SW480 (cell line): ENCODE results near the gene HP.

Experiments
- DNase-seq: peaks from one replicate; pipeline ENCODE4 v3.0.0-alpha.2; 2016; ENCODE audit warnings: low spot score

Gene HP

GRCh38 chr16:72085002-72085401 is 30.7 kb downstream of the HP start:
- DNase-seq: no peak

DNA sequence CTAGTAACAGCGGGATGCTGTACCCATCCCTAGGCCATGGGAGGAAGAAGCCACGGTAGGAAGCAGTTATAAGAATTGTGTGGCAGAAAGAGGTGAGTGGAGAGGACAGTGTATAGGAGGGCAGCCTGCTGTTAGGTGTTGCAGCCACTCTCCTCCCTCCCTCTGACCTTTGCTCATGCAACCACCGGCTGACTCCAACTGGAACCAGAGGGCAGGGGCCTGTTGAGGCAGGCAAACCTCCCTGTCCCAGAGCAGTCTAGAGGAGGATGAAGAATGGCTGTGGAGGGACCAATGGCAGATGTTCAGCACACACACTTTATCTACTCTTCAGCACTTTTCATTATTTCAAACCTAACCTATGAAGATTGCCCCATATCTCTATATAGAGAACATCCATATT is 36.9 kb downstream of the HP start:
- DNase-seq: no peak

- DNase-seq: peak; percentile 15
Observed at GRCh38 chr16:72092832-72093447, 38.6 kb downstream of the HP start.

- DNase-seq: peak; percentile 98
Observed at GRCh38 chr16:72093448-72094265, 39.4 kb downstream of the HP start, which contains the start of the genes DHX38 and TXNL4B. DHX38 (plus strand) TSS chr16:72093847; CDS start chr16:72096158, 2,311 bp downstream. TXNL4B (minus strand) TSS chr16:72093620; CDS start chr16:72090749, 2,871 bp downstream.

GRCh38 chr16:72094266-72094610 is 39.9 kb downstream of the HP start:
- no peak for DNase-seq

GRCh38 chr16:72098936-72099335 is 44.6 kb downstream of the HP start:
- no peak for DNase-seq

DNA sequence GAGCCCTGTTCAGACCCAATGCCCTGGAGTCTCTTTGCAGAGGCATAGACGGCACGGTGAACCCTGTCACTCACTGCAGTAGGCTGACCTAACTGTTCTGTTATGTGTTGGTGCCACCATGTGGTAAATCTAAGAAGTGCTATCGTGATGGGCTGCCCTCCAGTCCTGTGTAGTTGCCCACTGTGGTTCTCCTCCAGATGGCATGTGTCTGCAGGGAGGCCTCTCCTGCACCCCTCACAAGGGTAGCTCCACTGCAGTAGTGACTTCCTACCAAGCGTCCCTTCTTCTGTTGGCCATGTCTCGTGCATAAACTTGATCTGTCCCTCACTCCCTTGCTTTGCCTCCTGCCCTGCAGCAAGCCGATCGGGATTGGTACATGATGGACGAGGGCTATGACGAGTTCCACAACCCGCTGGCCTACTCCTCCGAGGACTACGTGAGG is 45.1 kb downstream of the HP start:
- DNase-seq: peak; percentile 31

DNA sequence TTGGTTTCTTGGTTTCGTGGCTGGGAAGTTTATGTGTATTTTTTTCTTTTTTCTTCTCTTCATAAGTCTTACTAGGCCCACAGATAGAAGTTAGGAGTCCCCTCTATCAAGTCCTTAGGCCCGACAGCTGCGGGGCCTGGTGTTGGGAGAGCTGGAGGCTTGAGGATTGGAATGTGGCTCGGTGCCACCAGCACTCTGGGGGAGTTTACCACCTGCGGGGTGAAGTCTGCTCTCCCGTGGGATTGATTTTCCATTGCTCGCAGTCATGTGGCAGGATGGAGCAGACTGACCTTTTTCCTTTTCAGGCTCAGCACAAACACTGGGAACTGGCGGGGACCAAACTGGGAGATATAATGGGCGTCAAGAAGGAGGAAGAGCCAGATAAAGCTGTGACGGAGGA is 46.9 kb downstream of the HP start:
- DNase-seq: no peak

GRCh38 chr16:72104905-72105304 is 50.6 kb downstream of the HP start:
- DNase-seq: no peak

DNA sequence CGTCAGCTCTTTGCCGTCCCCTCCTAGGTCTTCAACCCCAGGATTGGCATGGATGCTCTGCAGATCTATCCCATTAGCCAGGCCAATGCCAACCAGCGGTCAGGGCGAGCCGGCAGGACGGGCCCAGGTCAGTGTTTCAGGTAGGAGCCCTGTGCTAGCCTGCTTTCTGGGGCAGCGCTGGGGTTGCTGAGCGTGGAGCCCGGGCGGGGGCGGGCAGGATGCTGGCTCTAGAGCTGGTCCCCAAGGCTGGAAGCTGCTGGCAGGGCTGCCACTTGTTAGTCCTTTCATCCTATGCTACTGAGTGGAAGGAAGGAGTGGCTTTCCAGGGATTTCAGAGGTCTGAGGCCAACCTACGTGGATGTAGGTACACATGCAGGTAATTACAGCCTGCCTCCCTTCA is 51.7 kb downstream of the HP start:
- no peak for DNase-seq

GRCh38 chr16:72107371-72107770 is 53.1 kb downstream of the HP start:
- no peak for DNase-seq

GRCh38 chr16:72108353-72109102 is 54.2 kb downstream of the HP start:
- DNase-seq: no peak

DNA sequence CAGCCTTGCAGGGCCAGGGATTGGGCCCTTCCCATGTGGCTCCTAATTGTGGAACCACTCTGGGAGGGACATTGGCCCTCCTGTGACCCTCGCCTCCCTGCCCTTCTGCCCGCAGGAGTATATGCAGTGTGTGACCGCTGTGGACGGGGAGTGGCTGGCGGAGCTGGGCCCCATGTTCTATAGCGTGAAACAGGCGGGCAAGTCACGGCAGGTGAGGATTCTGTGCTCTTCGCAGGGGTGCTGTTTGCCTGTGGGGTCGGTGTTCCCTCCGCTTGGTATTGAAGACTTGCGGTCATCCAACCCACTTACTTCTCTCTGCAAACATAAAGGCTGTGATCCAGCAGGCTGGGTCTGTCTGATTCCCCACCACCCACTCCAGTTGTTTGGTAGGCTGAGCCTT is 55.0 kb downstream of the HP start:
- no peak for DNase-seq

- DNase-seq: no peak
Observed at GRCh38 chr16:72109966-72110530, 55.7 kb downstream of the HP start.
